ENCODE results near the gene CPED1. TPM values are rescaled to one million over a fixed set of nuclear protein-coding genes. Genes with fewer than 3 reads are reported as not detected.

The CPED1 gene
- total RNA-seq, 2 donors from 2014 or later: 77.4 to 126 TPM

- ATAC-seq (ENCODE audit: insufficient number of reproducible peaks, low FRiP score, low read depth): no peak
- H3K36me3 ChIP-seq: no peaks in the 10 kb centered on the region
- H3K4me1 ChIP-seq (ENCODE audit: control insufficient read depth in 1 of 2, low read depth in 2 of 2): no peaks in the 10 kb centered on the region
- TF ChIP-seq, protein P1, sequence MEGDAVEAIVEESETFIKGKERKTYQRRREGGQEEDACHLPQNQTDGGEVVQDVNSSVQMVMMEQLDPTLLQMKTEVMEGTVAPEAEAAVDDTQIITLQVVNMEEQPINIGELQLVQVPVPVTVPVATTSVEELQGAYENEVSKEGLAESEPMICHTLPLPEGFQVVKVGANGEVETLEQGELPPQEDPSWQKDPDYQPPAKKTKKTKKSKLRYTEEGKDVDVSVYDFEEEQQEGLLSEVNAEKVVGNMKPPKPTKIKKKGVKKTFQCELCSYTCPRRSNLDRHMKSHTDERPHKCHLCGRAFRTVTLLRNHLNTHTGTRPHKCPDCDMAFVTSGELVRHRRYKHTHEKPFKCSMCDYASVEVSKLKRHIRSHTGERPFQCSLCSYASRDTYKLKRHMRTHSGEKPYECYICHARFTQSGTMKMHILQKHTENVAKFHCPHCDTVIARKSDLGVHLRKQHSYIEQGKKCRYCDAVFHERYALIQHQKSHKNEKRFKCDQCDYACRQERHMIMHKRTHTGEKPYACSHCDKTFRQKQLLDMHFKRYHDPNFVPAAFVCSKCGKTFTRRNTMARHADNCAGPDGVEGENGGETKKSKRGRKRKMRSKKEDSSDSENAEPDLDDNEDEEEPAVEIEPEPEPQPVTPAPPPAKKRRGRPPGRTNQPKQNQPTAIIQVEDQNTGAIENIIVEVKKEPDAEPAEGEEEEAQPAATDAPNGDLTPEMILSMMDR (IDR thresholded peaks at IDR 0.05): no peak
- no peak for DNase-seq (ENCODE audit: low spot score)
- no peaks in the 10 kb centered on the region for H3K27me3 ChIP-seq (replicated peaks; ENCODE audit: insufficient read depth)
- no peak overlapping the region for H3K27ac ChIP-seq
- no peaks in the 10 kb centered on the region for H3K9me3 ChIP-seq
- no peak overlapping the region for H3K4me3 ChIP-seq
Measured at GRCh38 chr7:121302214-121302745, 313.8 kb downstream of the CPED1 start.

- Histone ChIP-seq H3K36me3 (no peaks in the 10 kb centered on the region), H3K4me3 (no peak overlapping the region), H3K27ac (no peak overlapping the region), H3K27me3 (replicated peaks; ENCODE audit: insufficient read depth) (no peaks in the 10 kb centered on the region), H3K9me3 (no peaks in the 10 kb centered on the region), H3K4me1 (ENCODE audit: control insufficient read depth in 1 of 2, low read depth in 2 of 2) (no peaks in the 10 kb centered on the region)
- ATAC-seq (ENCODE audit: insufficient number of reproducible peaks, low FRiP score, low read depth): no peak
- TF ChIP-seq, protein P1 (IDR thresholded peaks at IDR 0.05): no peak
- no peak for DNase-seq (ENCODE audit: low spot score)
Measured at GRCh38 chr7:121303422-121304101, 315.1 kb downstream of the CPED1 start.

DNA sequence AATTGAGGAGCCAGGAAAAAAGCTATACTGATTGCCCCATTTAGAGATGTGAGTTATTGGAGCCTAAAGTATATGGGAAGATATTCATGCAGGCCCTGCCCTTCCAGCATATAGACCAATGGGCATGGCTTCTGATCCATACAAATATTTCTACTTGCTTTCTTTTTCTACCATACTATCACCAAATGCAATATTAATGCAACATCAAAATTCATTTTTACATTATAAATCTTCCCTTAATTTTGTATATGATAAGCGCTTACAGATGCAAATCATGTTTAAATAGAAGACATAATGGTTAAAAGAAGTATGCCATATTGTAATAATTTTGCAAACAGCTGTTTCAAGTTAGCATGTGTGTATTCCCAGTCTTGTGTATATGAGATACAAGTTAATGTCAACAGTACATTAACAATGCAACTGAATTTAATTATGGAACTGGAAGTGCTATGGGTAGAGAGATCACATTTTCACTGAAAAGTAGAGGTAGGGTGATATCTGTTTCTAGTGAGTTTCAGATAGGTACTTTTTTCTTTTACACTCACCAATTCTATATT is 315.7 kb downstream of the CPED1 start:
- H3K4me3 ChIP-seq: no peak overlapping the region
- no peaks in the 10 kb centered on the region for H3K4me1 ChIP-seq (ENCODE audit: control insufficient read depth in 1 of 2, low read depth in 2 of 2)
- ATAC-seq (ENCODE audit: insufficient number of reproducible peaks, low FRiP score, low read depth): no peak
- TF ChIP-seq, protein P1 (IDR thresholded peaks at IDR 0.05): no peak
- no peaks in the 10 kb centered on the region for H3K27me3 ChIP-seq (replicated peaks; ENCODE audit: insufficient read depth)
- no peaks in the 10 kb centered on the region for H3K9me3 ChIP-seq
- no peak overlapping the region for H3K27ac ChIP-seq
- no peaks in the 10 kb centered on the region for H3K36me3 ChIP-seq
- DNase-seq (ENCODE audit: low spot score): no peak

DNA sequence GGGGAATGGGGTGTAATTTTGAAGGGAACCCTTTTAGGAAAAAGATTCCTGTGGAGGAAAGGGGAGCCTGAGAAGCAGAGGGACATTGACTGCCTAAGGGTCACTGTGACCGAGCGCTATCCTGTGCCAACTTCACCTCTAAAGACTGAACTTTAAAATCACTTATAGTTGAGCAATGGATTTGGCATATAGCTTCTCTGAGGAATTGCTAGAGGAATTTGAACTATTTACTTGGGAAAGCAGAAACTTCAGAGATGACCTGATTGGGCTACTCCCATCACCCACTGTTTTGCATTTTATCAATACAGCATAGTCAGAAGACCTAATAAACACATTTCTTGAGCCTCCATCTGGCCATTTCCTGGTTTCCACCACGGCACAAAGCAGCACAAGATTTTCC is 316.6 kb downstream of the CPED1 start:
- H3K27ac ChIP-seq: no peak overlapping the region
- H3K27me3 ChIP-seq (replicated peaks; ENCODE audit: insufficient read depth): no peaks in the 10 kb centered on the region
- H3K4me1 ChIP-seq (ENCODE audit: control insufficient read depth in 1 of 2, low read depth in 2 of 2): no peaks in the 10 kb centered on the region
- H3K9me3 ChIP-seq: no peaks in the 10 kb centered on the region
- H3K4me3 ChIP-seq: no peak overlapping the region
- ATAC-seq (ENCODE audit: insufficient number of reproducible peaks, low FRiP score, low read depth) (no peak), DNase-seq (ENCODE audit: low spot score) (no peak)
- TF ChIP-seq, protein P1 (IDR thresholded peaks at IDR 0.05): no peak
- no peaks in the 10 kb centered on the region for H3K36me3 ChIP-seq

DNA sequence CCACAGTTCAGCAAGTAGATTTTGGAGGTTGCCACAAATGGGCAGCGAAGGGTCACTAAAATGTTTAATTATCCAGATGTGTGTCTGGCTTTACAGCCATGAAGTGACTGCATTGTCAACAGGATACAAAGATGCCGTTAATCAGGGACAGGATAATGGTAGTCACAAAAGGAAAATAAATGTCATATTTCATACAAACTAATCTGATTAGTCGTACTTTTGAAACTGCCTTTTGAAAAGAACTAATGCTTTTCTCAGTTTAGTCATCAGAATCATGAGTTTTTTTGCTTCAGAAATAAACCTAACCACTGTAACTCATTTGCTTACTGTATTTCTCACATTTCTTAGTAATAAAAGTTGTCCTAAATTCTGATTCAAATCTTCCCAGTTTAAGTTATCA is 318.1 kb downstream of the CPED1 start:
- no peak overlapping the region for H3K4me3 ChIP-seq
- ATAC-seq (ENCODE audit: insufficient number of reproducible peaks, low FRiP score, low read depth) (no peak), DNase-seq (ENCODE audit: low spot score) (no peak)
- H3K27ac ChIP-seq: no peak overlapping the region
- no peaks in the 10 kb centered on the region for H3K36me3 ChIP-seq
- TF ChIP-seq, protein P1 (IDR thresholded peaks at IDR 0.05): no peak
- no peaks in the 10 kb centered on the region for H3K4me1 ChIP-seq (ENCODE audit: control insufficient read depth in 1 of 2, low read depth in 2 of 2)
- no peaks in the 10 kb centered on the region for H3K9me3 ChIP-seq
- no peaks in the 10 kb centered on the region for H3K27me3 ChIP-seq (replicated peaks; ENCODE audit: insufficient read depth)
